HEK293 (cell line): Measurements from ENCODE around the gene FUT3.

Experiments used
- CTCF ChIA-PET: fragments of 350-600 bp; formaldehyde crosslinking; extraction: SDS; loops from one replicate; lab custom pipeline; 2021; ENCODE audit warnings: antibody characterized with exemption; lab: Yijun Ruan, JAX
- POLR2A ChIA-PET: fragments of 300-600 bp; formaldehyde crosslinking; extraction: SDS; loops from one replicate; lab custom pipeline; 2020; ENCODE audit warnings: antibody characterized with exemption, inconsistent platforms; lab: Yijun Ruan, JAX
- H3K27ac ChIP-seq: fragments of 200-500 bp; sonication (Bioruptor generic); 2 replicates; pipeline ENCODE4 v1.5.1; 2014; ENCODE audit warnings: low read depth, low read length, control low read depth, inconsistent platforms; ENCODE audit errors: extremely low read depth
- H3K36me3 ChIP-seq, 2 experiments: fragments of 200-500 bp in 1 of 2; sonication (Bioruptor generic) in 1 of 2; 1 replicate in 1 of 2; 2 replicates in 1 of 2; pipeline ENCODE4 v1.5.1; 2014 to 2017; ENCODE audit warnings: inconsistent platforms in 2 of 2, low read length in 2 of 2; ENCODE audit not compliant: control insufficient read depth in 2 of 2, insufficient read depth in 1 of 2
- H3K4me1 ChIP-seq: fragments of 200-500 bp; sonication (Bioruptor generic); 2 replicates; pipeline ENCODE4 v1.5.1; 2014; ENCODE audit warnings: mild to moderate bottlenecking, low read length, inconsistent platforms; ENCODE audit not compliant: control insufficient read depth, insufficient read depth
- H3K4me3 ChIP-seq: 2 replicates; pipeline ENCODE4 v1.5.1; 2011; ENCODE audit warnings: low read depth, mild to moderate bottlenecking, control low read depth, low read length, moderate library complexity
- H3K9me3 ChIP-seq: fragments of 200-500 bp; sonication (Bioruptor generic); 2 replicates; pipeline ENCODE4 v1.5.1; 2014; ENCODE audit warnings: low read depth, low read length, inconsistent platforms; ENCODE audit not compliant: control insufficient read depth, insufficient read depth
- GLIS2 ChIP-seq: fragments of 450-650 bp; formaldehyde crosslinking; IDR thresholded peaks from 2 replicates; pipeline ENCODE4 v1.5.1; 2016; ENCODE audit warnings: missing biosample characterization, missing genetic modification characterization
- PRDM1 ChIP-seq: fragments of 450-650 bp; formaldehyde crosslinking; IDR thresholded peaks from 2 replicates; pipeline ENCODE4; 2016; ENCODE audit warnings: missing biosample characterization, missing genetic modification characterization
- PRDM6 ChIP-seq: fragments of 450-650 bp; formaldehyde crosslinking; IDR thresholded peaks from 2 replicates; pipeline ENCODE4 v1.5.1; 2017; ENCODE audit warnings: missing biosample characterization, missing genetic modification characterization
- TRIM28 ChIP-seq: IDR thresholded peaks from 2 replicates; pipeline ENCODE4 v1.6.1; 2011; ENCODE audit warnings: low read length, control low read depth, borderline replicate concordance
- TSHZ1 ChIP-seq: fragments of 450-650 bp; formaldehyde crosslinking; IDR thresholded peaks from 2 replicates; pipeline ENCODE4 v1.5.1; 2016; ENCODE audit warnings: missing biosample characterization, missing genetic modification characterization, borderline replicate concordance
- YY1 ChIP-seq: fragments of 450-650 bp; formaldehyde crosslinking; IDR thresholded peaks from 2 replicates; pipeline ENCODE4 v1.5.1; 2018; ENCODE audit warnings: missing biosample characterization, missing genetic modification characterization
- ZBTB1 ChIP-seq: fragments of 450-650 bp; formaldehyde crosslinking; IDR thresholded peaks from 2 replicates; pipeline ENCODE4 v1.5.1; 2016; ENCODE audit warnings: missing biosample characterization, missing genetic modification characterization
- ZBTB17 ChIP-seq: fragments of 450-650 bp; formaldehyde crosslinking; IDR thresholded peaks from 2 replicates; pipeline ENCODE4 v1.5.1; 2016; ENCODE audit warnings: missing biosample characterization, missing genetic modification characterization
- ZBTB21 ChIP-seq: fragments of 450-650 bp; formaldehyde crosslinking; IDR thresholded peaks from 2 replicates; pipeline ENCODE4 v1.5.1; 2017; ENCODE audit warnings: missing biosample characterization, missing genetic modification characterization
- ZFHX2 ChIP-seq: fragments of 450-650 bp; formaldehyde crosslinking; conservative IDR thresholded peaks from 2 replicates; pipeline ENCODE4 v1.5.1; 2016; ENCODE audit warnings: missing biosample characterization, missing genetic modification characterization
- ZFP3 ChIP-seq: fragments of 450-650 bp; formaldehyde crosslinking; IDR thresholded peaks from 2 replicates; pipeline ENCODE4 v1.5.1; 2016; ENCODE audit warnings: low read depth, missing biosample characterization, missing genetic modification characterization
- ZNF140 ChIP-seq: fragments of 450-650 bp; formaldehyde crosslinking; IDR thresholded peaks from 2 replicates; pipeline ENCODE4 v1.5.1; 2016; ENCODE audit warnings: missing biosample characterization, missing genetic modification characterization
- ZNF26 ChIP-seq: fragments of 450-650 bp; formaldehyde crosslinking; IDR thresholded peaks from 2 replicates; pipeline ENCODE4 v1.5.1; 2016; ENCODE audit warnings: missing biosample characterization, missing genetic modification characterization
- ZNF274 ChIP-seq, 2 experiments: fragments of 200-500 bp in 1 of 2; fragments of 450-650 bp in 1 of 2; sonication (Bioruptor generic) in 1 of 2; formaldehyde crosslinking in 1 of 2; IDR thresholded peaks; 2 replicates each; pipeline versions ENCODE4 v1.5.1 to v1.6.1; 2014 to 2016; ENCODE audit warnings: borderline replicate concordance in 1 of 2, inconsistent platforms in 1 of 2, low read length in 1 of 2, missing biosample characterization in 1 of 2, missing genetic modification characterization in 1 of 2
- ZNF292 ChIP-seq: fragments of 450-650 bp; formaldehyde crosslinking; IDR thresholded peaks from 2 replicates; pipeline ENCODE4 v1.5.1; 2016; ENCODE audit warnings: low read depth, missing biosample characterization, missing genetic modification characterization, borderline replicate concordance
- ZNF394 ChIP-seq: fragments of 450-650 bp; formaldehyde crosslinking; IDR thresholded peaks from 2 replicates; pipeline ENCODE4 v1.5.1; 2016; ENCODE audit warnings: missing biosample characterization, missing genetic modification characterization, mild to moderate bottlenecking, moderate library complexity, borderline replicate concordance
- ZNF501 ChIP-seq: fragments of 450-650 bp; formaldehyde crosslinking; IDR thresholded peaks from 2 replicates; pipeline ENCODE4 v1.5.1; 2016; ENCODE audit warnings: missing biosample characterization, missing genetic modification characterization
- TF ChIP-seq, protein P1 (sequence below): fragments of 450-650 bp; formaldehyde crosslinking; IDR thresholded peaks from 2 replicates; pipeline ENCODE4 v1.5.1; 2017; ENCODE audit warnings: missing biosample characterization, missing genetic modification characterization
- TF ChIP-seq, protein P2 (sequence below): fragments of 450-650 bp; formaldehyde crosslinking; IDR thresholded peaks from 2 replicates; pipeline ENCODE4 v1.5.1; 2016; ENCODE audit warnings: missing biosample characterization, missing genetic modification characterization
- TF ChIP-seq, protein P3 (sequence below): fragments of 450-650 bp; formaldehyde crosslinking; IDR thresholded peaks from 2 replicates; pipeline ENCODE4 v1.5.1; 2016; ENCODE audit warnings: missing biosample characterization, missing genetic modification characterization

Gene FUT3

DNA sequence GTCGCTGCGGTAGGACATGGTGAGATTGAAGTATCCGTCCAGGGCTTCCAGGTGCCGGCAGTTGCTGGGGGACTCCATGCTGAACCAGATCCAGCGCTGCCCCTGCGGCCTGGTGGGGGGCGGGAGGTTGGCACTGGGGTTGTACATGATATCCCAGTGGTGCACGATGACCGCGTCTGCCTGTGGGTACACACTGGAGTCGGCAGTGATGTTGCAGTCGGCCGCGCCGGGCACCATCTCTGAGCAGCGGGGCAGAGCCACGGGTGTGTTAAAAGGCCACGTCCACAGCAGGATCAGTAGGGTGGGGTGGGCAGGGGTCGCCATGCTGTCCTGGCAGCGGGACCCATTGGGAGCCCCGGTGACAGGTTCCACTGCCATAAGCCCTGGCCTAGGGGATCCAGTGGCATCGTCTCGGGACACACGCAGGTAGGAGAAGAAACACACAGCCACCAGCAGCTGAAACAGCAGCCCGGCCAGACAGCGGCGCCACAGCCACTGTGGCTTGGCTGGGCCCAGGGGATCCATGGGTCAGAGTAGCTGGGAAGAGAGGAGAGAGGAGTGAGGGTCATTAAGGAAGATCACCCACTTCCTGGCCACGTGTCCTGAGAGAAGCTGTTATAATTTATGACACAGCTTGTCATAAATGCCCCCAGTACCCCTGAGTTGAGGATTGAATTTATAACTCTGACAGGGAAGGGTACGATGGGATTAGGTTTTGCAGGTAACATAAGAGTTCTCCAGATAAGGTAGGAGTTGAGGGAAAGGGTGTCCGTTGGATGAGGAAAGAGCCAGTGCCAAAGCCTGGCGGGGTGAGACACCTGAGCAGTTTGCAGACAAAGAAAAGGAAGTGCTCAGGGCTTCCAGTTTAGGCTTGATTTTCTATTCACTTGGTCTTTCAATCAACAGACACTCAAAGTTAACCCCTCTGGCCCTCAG lies 16.2 kb upstream of the FUT3 start:
- Histone ChIP-seq H3K36me3 (no peaks in the 10 kb centered on the region), H3K4me3 (no peak overlapping the region), H3K9me3 (no peaks in the 10 kb centered on the region), H3K27ac (no peak overlapping the region), H3K4me1 (no peaks in the 10 kb centered on the region)
- ChIA-PET CTCF (no interaction called here), POLR2A (no interaction called here)
- TF ChIP-seq ZFP3 (tag by site-specific recombination) = peak; percentile 96
- TF ChIP-seq TRIM28 = no peak
- TF ChIP-seq ZFHX2 (tag by site-specific recombination) = no peak
- TF ChIP-seq ZNF501 (tag by site-specific recombination) = no peak
- TF ChIP-seq ZNF292 (tag by site-specific recombination) = no peak
- TF ChIP-seq ZNF394 (tag by site-specific recombination) = 0 out of 2 replicates have a peak, but pooled peaks have one; percentile 34
- no peak for TF ChIP-seq PRDM1 (tag by site-specific recombination)
- TF ChIP-seq, protein P1, sequence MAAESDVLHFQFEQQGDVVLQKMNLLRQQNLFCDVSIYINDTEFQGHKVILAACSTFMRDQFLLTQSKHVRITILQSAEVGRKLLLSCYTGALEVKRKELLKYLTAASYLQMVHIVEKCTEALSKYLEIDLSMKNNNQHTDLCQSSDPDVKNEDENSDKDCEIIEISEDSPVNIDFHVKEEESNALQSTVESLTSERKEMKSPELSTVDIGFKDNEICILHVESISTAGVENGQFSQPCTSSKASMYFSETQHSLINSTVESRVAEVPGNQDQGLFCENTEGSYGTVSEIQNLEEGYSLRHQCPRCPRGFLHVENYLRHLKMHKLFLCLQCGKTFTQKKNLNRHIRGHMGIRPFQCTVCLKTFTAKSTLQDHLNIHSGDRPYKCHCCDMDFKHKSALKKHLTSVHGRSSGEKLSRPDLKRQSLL (tag by site-specific recombination) = no peak
- TF ChIP-seq ZBTB1 (tag by site-specific recombination) = no peak
- no peak for TF ChIP-seq GLIS2 (tag by site-specific recombination)
- TF ChIP-seq YY1 (tag by site-specific recombination) = no peak

DNA sequence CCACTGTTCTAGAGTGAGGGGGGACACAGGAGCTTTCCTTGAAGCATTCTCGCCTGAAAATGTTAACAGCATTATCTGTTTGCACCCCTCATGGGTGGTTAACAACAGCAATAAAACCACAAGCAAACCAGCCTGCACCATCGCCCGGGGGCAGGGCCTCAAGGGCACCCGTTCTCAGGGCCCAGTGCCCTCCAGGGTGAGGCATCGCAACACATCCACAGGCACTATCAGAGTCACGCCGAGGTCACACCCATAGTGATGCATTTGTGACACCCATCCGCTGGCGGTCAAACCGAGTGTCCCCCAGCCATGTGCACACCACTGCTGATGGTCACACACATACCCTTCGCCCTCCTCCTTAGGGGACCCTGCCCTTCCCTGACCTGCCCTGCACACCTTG lies 14.5 kb upstream of the FUT3 start:
- Histone ChIP-seq H3K36me3 (no peaks in the 10 kb centered on the region), H3K27ac (no peak overlapping the region), H3K4me3 (no peak overlapping the region), H3K4me1 (no peaks in the 10 kb centered on the region), H3K9me3 (no peaks in the 10 kb centered on the region)
- ChIA-PET CTCF (interaction anchor here (0.7 kb wide), 1 partner anchor 37 kb away, joined by 4 read pairs; no protein-coding TSS in a partner anchor), POLR2A (no interaction called here)
- TF ChIP-seq, protein P2, sequence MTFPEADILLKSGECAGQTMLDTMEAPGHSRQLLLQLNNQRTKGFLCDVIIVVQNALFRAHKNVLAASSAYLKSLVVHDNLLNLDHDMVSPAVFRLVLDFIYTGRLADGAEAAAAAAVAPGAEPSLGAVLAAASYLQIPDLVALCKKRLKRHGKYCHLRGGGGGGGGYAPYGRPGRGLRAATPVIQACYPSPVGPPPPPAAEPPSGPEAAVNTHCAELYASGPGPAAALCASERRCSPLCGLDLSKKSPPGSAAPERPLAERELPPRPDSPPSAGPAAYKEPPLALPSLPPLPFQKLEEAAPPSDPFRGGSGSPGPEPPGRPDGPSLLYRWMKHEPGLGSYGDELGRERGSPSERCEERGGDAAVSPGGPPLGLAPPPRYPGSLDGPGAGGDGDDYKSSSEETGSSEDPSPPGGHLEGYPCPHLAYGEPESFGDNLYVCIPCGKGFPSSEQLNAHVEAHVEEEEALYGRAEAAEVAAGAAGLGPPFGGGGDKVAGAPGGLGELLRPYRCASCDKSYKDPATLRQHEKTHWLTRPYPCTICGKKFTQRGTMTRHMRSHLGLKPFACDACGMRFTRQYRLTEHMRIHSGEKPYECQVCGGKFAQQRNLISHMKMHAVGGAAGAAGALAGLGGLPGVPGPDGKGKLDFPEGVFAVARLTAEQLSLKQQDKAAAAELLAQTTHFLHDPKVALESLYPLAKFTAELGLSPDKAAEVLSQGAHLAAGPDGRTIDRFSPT (tag by site-specific recombination) = no peak
- no peak for TF ChIP-seq TSHZ1
- TF ChIP-seq ZNF26 (tag by site-specific recombination) = no peak
- no peak for TF ChIP-seq ZBTB17 (tag by site-specific recombination)
- no peak for TF ChIP-seq ZNF274 (IDR thresholded peaks at IDR 0.05; ENCODE audit: low read length)
- TF ChIP-seq ZNF274 (tag by site-specific recombination; IDR thresholded peaks at IDR 0.05; ENCODE audit: borderline replicate concordance) = no peak
- TF ChIP-seq, protein P3, sequence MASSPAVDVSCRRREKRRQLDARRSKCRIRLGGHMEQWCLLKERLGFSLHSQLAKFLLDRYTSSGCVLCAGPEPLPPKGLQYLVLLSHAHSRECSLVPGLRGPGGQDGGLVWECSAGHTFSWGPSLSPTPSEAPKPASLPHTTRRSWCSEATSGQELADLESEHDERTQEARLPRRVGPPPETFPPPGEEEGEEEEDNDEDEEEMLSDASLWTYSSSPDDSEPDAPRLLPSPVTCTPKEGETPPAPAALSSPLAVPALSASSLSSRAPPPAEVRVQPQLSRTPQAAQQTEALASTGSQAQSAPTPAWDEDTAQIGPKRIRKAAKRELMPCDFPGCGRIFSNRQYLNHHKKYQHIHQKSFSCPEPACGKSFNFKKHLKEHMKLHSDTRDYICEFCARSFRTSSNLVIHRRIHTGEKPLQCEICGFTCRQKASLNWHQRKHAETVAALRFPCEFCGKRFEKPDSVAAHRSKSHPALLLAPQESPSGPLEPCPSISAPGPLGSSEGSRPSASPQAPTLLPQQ = no peak
- no peak for TF ChIP-seq ZBTB21 (tag by site-specific recombination)
- TF ChIP-seq PRDM6 (tag by site-specific recombination) = no peak
- no peak for TF ChIP-seq ZNF140
